Measurements from ENCODE around the gene SIGLEC8.

The SIGLEC8 gene

DNA sequence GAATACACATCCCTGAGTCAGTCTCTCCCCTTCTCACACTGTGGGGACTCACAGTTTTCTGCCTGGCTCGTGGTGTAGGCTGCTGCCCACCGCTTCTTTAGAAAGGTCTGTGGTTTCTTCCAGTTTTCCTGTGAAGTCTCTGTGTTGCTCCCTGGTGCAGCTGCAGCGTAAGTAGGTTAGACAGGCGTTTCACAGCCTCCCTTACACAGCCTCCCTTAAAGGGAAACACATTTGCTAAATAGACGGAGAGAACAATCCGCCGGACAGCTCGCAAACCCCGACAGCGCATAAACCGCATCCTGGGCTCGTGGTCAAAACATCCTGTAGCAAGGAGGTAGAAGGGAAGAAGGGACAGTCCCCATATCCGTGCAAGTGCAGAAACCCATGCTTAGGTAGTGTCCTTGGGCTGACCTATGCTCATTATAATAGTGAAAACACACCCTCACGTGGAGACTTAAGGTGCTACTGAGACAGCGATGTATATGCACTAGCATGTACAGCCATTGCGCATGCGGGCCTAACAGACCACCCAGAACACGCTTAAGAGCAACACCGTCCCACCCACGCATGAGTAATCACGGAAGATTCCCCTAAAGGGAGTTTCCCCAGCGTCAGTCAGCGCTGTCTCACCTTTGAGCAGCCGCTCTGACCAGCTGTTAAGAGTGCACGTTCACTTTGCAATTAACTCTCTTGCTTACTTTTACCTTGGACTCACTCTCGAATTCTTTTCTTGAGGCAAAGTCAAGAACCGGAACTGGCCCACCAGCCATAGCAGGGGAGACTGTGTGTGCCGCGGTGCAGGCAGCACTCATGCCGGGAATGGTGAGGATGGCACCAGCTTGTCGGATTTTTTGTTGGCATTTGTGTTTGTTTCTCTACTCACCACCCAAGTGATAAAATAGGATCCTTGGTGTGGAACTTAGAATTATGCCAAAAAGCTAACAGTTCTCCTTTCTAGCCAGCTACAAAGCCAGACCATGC, 16.6 kb downstream of the SIGLEC8 start:
- Histone ChIP-seq H3K9ac (peak overlapping the region; percentile 7 to 59 (median 38); a peak in 16 of 22 replicates), H3K9me3 (replicated peaks in 1 of 11) (peaks cover 0 to 4% (median under 1%) of the 10 kb centered on the region in 11 experiments; a peak in 9 of 22 replicates), H3K4me1 (peaks cover 21 to 30% (median 27%) of the 10 kb centered on the region in 10 experiments), H3K4me2 (peak overlapping the region; percentile 88 to 95 (median 92)), H3K4me3 (peak overlapping the region; percentile 24 to 50 (median 42); a peak in 16 of 20 replicates), H3K27ac (peak overlapping the region in 8 of 11 experiments; percentile 24 to 59 (median 36); a peak in 13 of 22 replicates), H3K27me3 (peaks cover 0 to 15% (median 0%) of the 10 kb centered on the region in 11 experiments; a peak in 5 of 22 replicates), H3K36me3 (no peaks in the 10 kb centered on the region), H4K20me1 (peaks cover 0 to 12% (median 0%) of the 10 kb centered on the region in 11 experiments; a peak in 2 of 22 replicates)
- no peak for TF ChIP-seq Cebpa-rat (IDR thresholded peaks at IDR 0.05)

DNA sequence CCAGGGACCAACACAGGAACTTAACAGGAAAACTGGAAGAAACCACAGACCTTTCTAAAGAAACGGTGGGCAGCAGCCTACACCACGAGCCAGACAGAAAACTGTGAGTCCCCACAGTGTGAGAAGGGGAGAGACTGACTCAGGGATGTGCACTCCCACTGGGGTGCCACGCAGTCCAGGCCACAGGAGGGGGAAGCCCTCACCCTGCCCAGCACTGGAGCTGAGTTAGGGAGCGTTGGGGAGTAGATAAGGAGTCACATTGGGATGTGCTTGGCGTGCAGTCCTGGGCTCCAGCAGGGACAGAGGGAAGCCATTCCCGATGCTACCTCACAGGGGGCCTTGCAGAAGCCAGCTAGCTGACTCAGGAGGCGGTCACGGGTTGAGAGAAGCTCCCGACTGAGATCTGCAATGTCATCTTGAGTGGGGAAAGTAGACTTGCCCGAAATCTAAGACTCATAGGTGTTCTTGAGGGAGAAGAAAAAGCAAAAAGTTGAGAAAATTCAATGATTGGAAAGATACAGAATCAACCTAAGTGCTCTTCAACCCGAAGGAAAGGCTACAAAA, 17.3 kb downstream of the SIGLEC8 start:
- Histone ChIP-seq H3K27me3 (peaks cover 0 to 15% (median 0%) of the 10 kb centered on the region in 11 experiments; a peak in 5 of 22 replicates), H3K4me2 (peak overlapping the region; percentile 88 to 95 (median 92)), H3K9ac (peak overlapping the region in 10 of 11 experiments; percentile 7 to 59 (median 38); a peak in 15 of 22 replicates)

DNA sequence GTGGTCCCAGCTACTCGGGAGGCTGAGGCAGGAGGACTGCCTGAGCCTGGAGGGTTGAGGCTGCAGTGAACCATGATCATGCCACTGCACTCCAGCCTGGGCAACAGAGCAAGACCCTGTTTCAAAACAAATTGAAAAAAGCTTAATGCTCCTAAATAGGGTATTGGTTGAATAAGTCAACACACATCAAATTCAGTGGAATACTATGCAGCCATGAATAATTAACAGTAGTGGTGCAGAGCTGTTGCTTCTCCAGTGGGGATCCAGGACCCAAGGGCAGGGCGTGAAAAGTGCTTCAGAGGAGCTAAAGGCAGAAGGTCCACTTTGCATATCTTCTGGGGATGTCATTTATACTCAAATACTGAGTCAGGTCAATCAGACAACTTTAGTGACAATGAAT, 18.2 kb downstream of the SIGLEC8 start:
- H3K27ac ChIP-seq, result no peak overlapping the region
- peaks cover 0 to 15% (median 0%) of the 10 kb centered on the region in 11 experiments; a peak in 5 of 22 replicates for H3K27me3 ChIP-seq
- H3K4me3 ChIP-seq, result no peak overlapping the region
- peaks cover 0 to 12% (median 0%) of the 10 kb centered on the region in 11 experiments; a peak in 2 of 22 replicates for H4K20me1 ChIP-seq
- TF ChIP-seq Cebpa-rat (IDR thresholded peaks at IDR 0.05), result no peak
- peaks cover 23 to 30% (median 27%) of the 10 kb centered on the region in 10 experiments for H3K4me1 ChIP-seq
- peak overlapping the region in 4 of 11 experiments; percentile 90 to 93 (median 91); a peak in 4 of 22 replicates for H3K4me2 ChIP-seq
- H3K36me3 ChIP-seq, result no peaks in the 10 kb centered on the region
- H3K9me3 ChIP-seq (replicated peaks in 1 of 11), result no peaks in the 10 kb centered on the region
- H3K9ac ChIP-seq, result no peak overlapping the region

More for the DNA sequence above, 17.3 kb downstream of the SIGLEC8 start:
- Histone ChIP-seq H4K20me1 (peaks cover 0 to 12% (median 0%) of the 10 kb centered on the region in 11 experiments; a peak in 2 of 22 replicates), H3K9me3 (replicated peaks in 1 of 11) (no peaks in the 10 kb centered on the region; a peak in 1 of 22 replicates), H3K4me3 (peak overlapping the region in 9 of 10 experiments; percentile 24 to 49 (median 40); a peak in 14 of 20 replicates), H3K27ac (peak overlapping the region in 8 of 11 experiments; percentile 24 to 59 (median 36); a peak in 13 of 22 replicates), H3K36me3 (no peaks in the 10 kb centered on the region), H3K4me1 (peaks cover 21 to 30% (median 27%) of the 10 kb centered on the region in 10 experiments)
- TF ChIP-seq Cebpa-rat (IDR thresholded peaks at IDR 0.05), result no peak

DNA sequence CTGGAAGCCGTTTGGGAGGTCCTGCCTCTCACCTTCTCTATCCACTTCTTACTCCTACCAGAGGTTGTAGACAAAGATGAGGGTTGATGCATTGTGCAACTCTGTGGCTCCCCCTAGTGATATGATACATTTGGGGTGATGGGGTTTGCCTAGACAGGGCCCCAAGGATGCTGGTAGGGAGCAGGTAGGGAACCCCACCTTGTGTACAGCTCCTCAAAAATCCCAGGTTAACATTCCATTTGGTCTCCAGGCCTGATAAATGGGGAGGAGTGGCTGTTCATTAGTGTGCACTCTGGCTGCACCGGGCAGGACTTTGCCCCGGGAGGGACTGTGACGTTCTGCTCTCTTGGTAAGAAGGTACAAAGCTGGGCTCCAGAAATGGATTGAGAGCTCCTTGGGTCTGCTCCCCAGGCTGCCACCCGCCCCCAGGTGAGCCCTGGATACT, 19.2 kb downstream of the SIGLEC8 start:
- Histone ChIP-seq H3K9ac (no peak overlapping the region), H3K27ac (no peak overlapping the region), H3K27me3 (peaks cover 0 to 15% (median 0%) of the 10 kb centered on the region in 11 experiments; a peak in 5 of 22 replicates), H3K36me3 (no peaks in the 10 kb centered on the region), H3K4me2 (no peak overlapping the region), H4K20me1 (peaks cover 0 to 12% (median 0%) of the 10 kb centered on the region in 11 experiments; a peak in 2 of 22 replicates), H3K9me3 (replicated peaks in 1 of 11) (no peaks in the 10 kb centered on the region), H3K4me3 (no peak overlapping the region), H3K4me1 (peaks cover 25 to 34% (median 28%) of the 10 kb centered on the region in 10 experiments)
- TF ChIP-seq Cebpa-rat (IDR thresholded peaks at IDR 0.05), result peak in 1 of 11 experiments; percentile 14; a peak in 1 of 22 replicates

DNA sequence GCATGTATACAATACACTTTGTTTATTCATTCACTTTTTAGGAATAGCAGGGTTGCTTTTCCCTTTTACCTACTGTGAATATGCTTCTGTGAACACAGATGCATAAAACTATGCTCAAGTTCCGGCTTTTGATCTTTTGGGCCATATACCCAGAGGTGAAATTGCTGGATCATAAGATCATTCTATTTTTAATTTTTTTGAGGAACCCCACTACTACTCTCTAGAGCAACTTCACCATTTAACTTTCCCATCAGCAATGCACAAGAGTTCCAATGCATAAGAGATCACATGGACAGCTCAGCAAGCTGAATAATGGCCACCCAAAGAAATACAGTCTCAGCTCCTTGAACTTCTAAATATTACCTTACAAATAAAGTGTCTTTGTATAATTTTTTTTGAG, 23.8 kb downstream of the SIGLEC8 start:
- no peaks in the 10 kb centered on the region for H4K20me1 ChIP-seq
- peaks cover 0 to under 1% (median 0%) of the 10 kb centered on the region in 11 experiments; a peak in 1 of 22 replicates for H3K27me3 ChIP-seq
- no peaks in the 10 kb centered on the region for H3K9me3 ChIP-seq (replicated peaks in 1 of 11)
- no peak overlapping the region for H3K4me3 ChIP-seq
- no peaks in the 10 kb centered on the region for H3K36me3 ChIP-seq
- TF ChIP-seq Cebpa-rat (IDR thresholded peaks at IDR 0.05), result no peak
- H3K9ac ChIP-seq, result no peak overlapping the region
- H3K27ac ChIP-seq, result no peak overlapping the region
- peak overlapping the region in 2 of 11 experiments; percentile 46 to 69; a peak in 4 of 22 replicates for H3K4me2 ChIP-seq
- H3K4me1 ChIP-seq, result peaks cover 0 to 39% (median 3%) of the 10 kb centered on the region in 10 experiments; a peak in 7 of 20 replicates

DNA sequence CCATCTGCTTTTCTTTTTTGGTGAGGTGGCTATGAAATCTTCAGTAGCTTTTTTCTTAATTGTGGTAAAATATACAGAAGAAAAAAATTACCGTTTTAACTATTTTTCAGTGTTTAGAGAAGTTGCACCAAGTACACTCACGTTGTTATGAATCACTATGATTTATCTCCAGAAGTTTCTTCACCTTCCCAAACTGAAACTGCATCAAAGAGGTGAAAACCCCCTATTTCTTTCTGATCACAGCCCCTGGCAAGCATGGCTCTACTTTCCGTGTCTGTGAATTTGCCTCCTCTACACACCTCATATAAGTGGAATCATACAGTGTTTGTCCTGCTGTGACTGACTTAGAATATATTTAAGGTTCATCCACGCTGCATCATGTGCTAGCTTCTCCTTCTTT, 25.2 kb downstream of the SIGLEC8 start:
- peaks cover 0 to 5% (median 0%) of the 10 kb centered on the region in 11 experiments; a peak in 4 of 22 replicates for H3K9me3 ChIP-seq (replicated peaks in 1 of 11)
- H3K4me2 ChIP-seq, result no peak overlapping the region
- H3K27ac ChIP-seq, result no peak overlapping the region
- no peaks in the 10 kb centered on the region; a peak in 1 of 22 replicates for H4K20me1 ChIP-seq
- peaks cover 0 to 39% (median 3%) of the 10 kb centered on the region in 10 experiments; a peak in 7 of 20 replicates for H3K4me1 ChIP-seq
- H3K4me3 ChIP-seq, result no peak overlapping the region
- peaks cover 0 to 4% (median 0%) of the 10 kb centered on the region in 11 experiments; a peak in 1 of 22 replicates for H3K27me3 ChIP-seq
- no peak for TF ChIP-seq Cebpa-rat (IDR thresholded peaks at IDR 0.05)
- no peak overlapping the region for H3K9ac ChIP-seq
- H3K36me3 ChIP-seq, result no peaks in the 10 kb centered on the region

DNA sequence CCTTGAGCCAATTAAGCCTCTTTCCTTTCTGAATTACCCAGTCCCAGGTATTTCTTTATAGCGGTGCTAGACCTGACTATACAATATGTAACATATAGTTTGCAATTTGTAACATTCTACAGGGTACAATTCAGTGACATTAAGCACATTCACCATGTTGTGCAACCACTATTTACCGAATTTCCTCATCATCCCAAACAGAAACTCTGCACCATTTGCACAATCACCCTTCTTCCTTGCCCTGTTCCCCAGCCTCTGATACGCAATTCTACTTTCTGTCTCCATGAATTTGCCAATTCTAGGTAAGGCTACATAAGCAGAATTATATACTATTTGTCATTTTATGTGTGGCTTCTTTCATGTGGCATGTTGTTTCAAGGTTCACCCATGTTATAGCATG, 27.1 kb downstream of the SIGLEC8 start:
- H3K4me3 ChIP-seq, result no peak overlapping the region
- no peak overlapping the region for H3K9ac ChIP-seq
- peaks cover 0 to 4% (median 0%) of the 10 kb centered on the region in 11 experiments; a peak in 1 of 22 replicates for H3K27me3 ChIP-seq
- no peaks in the 10 kb centered on the region for H3K36me3 ChIP-seq
- H3K4me1 ChIP-seq, result peaks cover 0 to 55% (median 3%) of the 10 kb centered on the region in 10 experiments; a peak in 9 of 20 replicates
- H4K20me1 ChIP-seq, result no peaks in the 10 kb centered on the region; a peak in 2 of 22 replicates
- TF ChIP-seq Cebpa-rat (IDR thresholded peaks at IDR 0.05), result 0 out of 22 replicates have a peak, but pooled peaks of 2 of the 11 experiments have one; percentile 20 to 28
- H3K4me2 ChIP-seq, result peak overlapping the region in 5 of 11 experiments; percentile 5 to 56 (median 37); a peak in 7 of 22 replicates
- peaks cover 0 to 10% (median 0%) of the 10 kb centered on the region in 11 experiments; a peak in 4 of 22 replicates for H3K9me3 ChIP-seq (replicated peaks in 1 of 11)
- no peak overlapping the region for H3K27ac ChIP-seq

DNA sequence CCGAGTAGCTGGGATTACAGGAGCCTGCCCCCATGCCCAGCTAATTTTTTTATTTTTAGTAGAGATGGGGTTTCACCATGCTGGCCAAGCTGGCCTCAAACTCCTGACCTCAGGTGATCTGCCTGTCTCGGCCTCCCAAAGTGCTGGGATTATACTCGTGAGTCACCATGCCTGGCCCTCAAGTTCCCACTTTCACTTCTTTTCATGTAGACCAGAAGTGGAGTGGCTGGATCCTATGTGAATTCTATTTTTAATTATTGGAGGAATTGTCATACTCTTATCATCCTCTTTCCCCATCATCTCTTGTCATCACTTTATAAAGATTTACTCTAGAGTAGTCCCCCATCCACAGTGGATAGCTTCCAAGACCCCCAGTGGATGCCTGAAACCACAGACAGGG, 28.0 kb downstream of the SIGLEC8 start:
- Histone ChIP-seq H3K4me2 (peak overlapping the region in 4 of 11 experiments; percentile 30 to 56 (median 46); a peak in 7 of 22 replicates), H3K4me1 (peaks cover 0 to 55% (median 5%) of the 10 kb centered on the region in 10 experiments; a peak in 12 of 20 replicates), H3K27ac (no peak overlapping the region), H3K27me3 (peaks cover 0 to 4% (median 0%) of the 10 kb centered on the region in 11 experiments; a peak in 1 of 22 replicates), H3K4me3 (no peak overlapping the region), H3K9me3 (replicated peaks in 1 of 11) (peaks cover 0 to 10% (median 0%) of the 10 kb centered on the region in 11 experiments; a peak in 4 of 22 replicates), H3K9ac (no peak overlapping the region), H4K20me1 (no peaks in the 10 kb centered on the region; a peak in 2 of 22 replicates), H3K36me3 (no peaks in the 10 kb centered on the region)
- TF ChIP-seq Cebpa-rat (IDR thresholded peaks at IDR 0.05), result no peak
